B cell (primary cell): ENCODE data around the gene MUC20. TPM values are rescaled to one million over a fixed set of nuclear protein-coding genes. Genes with fewer than 3 reads are reported as not detected.

Experiments used
- ATAC-seq: fragments of 200-7000 bp; cut with Tn5 transposase; one replicate; pipeline ENCODE4 v1.10.0; 2021; ENCODE audit warnings: low read depth, mild to moderate bottlenecking, moderate number of reproducible peaks, moderate library complexity
- CTCF ChIA-PET: fragments of 350-600 bp; sonication (Branson Sonifier 250); formaldehyde crosslinking; loops from one replicate; lab custom pipeline; 2021; ENCODE audit warnings: antibody characterized with exemption, inconsistent platforms; lab: Charles Lee
- POLR2A ChIA-PET: fragments of 350-600 bp; sonication (Branson Sonifier 250); formaldehyde crosslinking; loops from one replicate; lab custom pipeline; 2021; ENCODE audit warnings: antibody characterized with exemption; lab: Charles Lee
- DNase-seq: peaks from one replicate; pipeline ENCODE4 v3.0.0; 2013
- H2AFZ ChIP-seq: 2 replicates; pipeline ENCODE4 v1.6.1; 2012; ENCODE audit warnings: mild to moderate bottlenecking, low read depth, low read length; ENCODE audit not compliant: insufficient read depth, poor library complexity, severe bottlenecking
- H3K27ac ChIP-seq, 2 donors: 1 replicate in 1 of 2; 2 replicates in 1 of 2; pipeline ENCODE4 v1.5.1; 2012 to 2013; ENCODE audit warnings: low read length in 2 of 2, mild to moderate bottlenecking in 2 of 2, moderate library complexity in 1 of 2
- H3K27me3 ChIP-seq, 4 experiments: fragments of 200-600 bp in 1 of 4; sonication (generic) in 1 of 4; replicated peaks in 1 of 4; 1 replicate in 2 of 4; 2 replicates in 2 of 4; pipeline versions ENCODE4 v1.6.1 to v1.7.0; 2013 to 2016; ENCODE audit warnings: low read length in 3 of 4, mild to moderate bottlenecking in 2 of 4, mixed read lengths in 1 of 4, moderate library complexity in 1 of 4; ENCODE audit not compliant: insufficient read depth in 4 of 4, control insufficient read depth in 3 of 4; ENCODE audit errors: control extremely low read depth in 1 of 4
- H3K36me3 ChIP-seq, 2 experiments: replicated peaks in 1 of 2; 1 replicate in 1 of 2; 2 replicates in 1 of 2; pipeline versions ENCODE4 v1.6.1 to v1.7.1; 2013; ENCODE audit warnings: low read length in 1 of 2; ENCODE audit not compliant: insufficient read depth in 2 of 2, control insufficient read depth in 1 of 2; ENCODE audit errors: control extremely low read depth in 1 of 2, extremely low read depth in 1 of 2
- H3K4me1 ChIP-seq, 2 donors: fragments of 200-600 bp in 1 of 2; sonication (generic) in 1 of 2; 1 replicate in 1 of 2; 2 replicates in 1 of 2; pipeline versions ENCODE4 v1.5.1 to v1.6.1; 2013 to 2017; ENCODE audit warnings: low read length in 2 of 2; ENCODE audit not compliant: control insufficient read depth in 2 of 2, insufficient read depth in 2 of 2
- H3K4me2 ChIP-seq: replicated peaks from 2 replicates; pipeline ENCODE3; 2012; ENCODE audit warnings: mild to moderate bottlenecking, low read depth, low read length; ENCODE audit not compliant: poor library complexity, severe bottlenecking
- H3K4me3 ChIP-seq, 5 experiments: fragments of 200-600 bp in 1 of 5; sonication (generic) in 1 of 5; 1 replicate in 3 of 5; 2 replicates in 2 of 5; pipeline versions ENCODE4 v1.5.1 to v1.7.0; 2011 to 2016; ENCODE audit warnings: low read length in 4 of 5, mild to moderate bottlenecking in 4 of 5, low read depth in 2 of 5, control low read depth in 1 of 5, moderate library complexity in 1 of 5; ENCODE audit not compliant: insufficient read depth in 1 of 5; ENCODE audit errors: control extremely low read depth in 1 of 5, extremely low read depth in 1 of 5
- H3K79me2 ChIP-seq: fragments of 200-600 bp; sonication (generic); one replicate; pipeline ENCODE4 v1.6.0; 2016; ENCODE audit warnings: low read length; ENCODE audit not compliant: control insufficient read depth, insufficient read depth
- H3K9ac ChIP-seq: fragments of 200-600 bp; sonication (generic); 2 replicates; pipeline ENCODE4 v1.6.1; 2017; ENCODE audit warnings: mild to moderate bottlenecking, low read length, moderate library complexity
- H3K9me3 ChIP-seq, 3 donors: one replicate each; pipeline versions ENCODE4 v1.6.1 to v1.7.1; 2013; ENCODE audit warnings: low read length in 2 of 3; ENCODE audit not compliant: control insufficient read depth in 2 of 3, insufficient read depth in 1 of 3; ENCODE audit errors: control extremely low read depth in 1 of 3
- H4K20me1 ChIP-seq: 2 replicates; pipeline ENCODE4 v1.6.0; 2012; ENCODE audit warnings: mild to moderate bottlenecking, low read length; ENCODE audit not compliant: insufficient read depth, control insufficient read depth, poor library complexity, severe bottlenecking
- H3K27ac Mint-ChIP-seq: one replicate; pipeline ENCODE4 v1.8.0; 2021; ENCODE audit warnings: mixed read lengths
- H3K27me3 Mint-ChIP-seq: one replicate; pipeline ENCODE4 v1.8.0; 2021; ENCODE audit warnings: mixed read lengths
- H3K4me1 Mint-ChIP-seq: one replicate; pipeline ENCODE4 v1.8.0; 2021; ENCODE audit warnings: mixed read lengths
- H3K4me3 Mint-ChIP-seq: one replicate; pipeline ENCODE4 v1.8.0; 2021; ENCODE audit warnings: mixed read lengths
- H3K9me3 Mint-ChIP-seq: one replicate; pipeline ENCODE4 v1.8.0; 2022; ENCODE audit warnings: mixed read lengths; ENCODE audit not compliant: insufficient read depth
- CTCF ChIP-seq: fragments of 200-600 bp; IDR thresholded peaks from one replicate; pipeline ENCODE4 v1.8.0; 2022; ENCODE audit warnings: antibody characterized with exemption, mild to moderate bottlenecking
- EZH2 ChIP-seq: IDR thresholded peaks from 2 replicates; pipeline ENCODE4 v1.6.1; 2012; ENCODE audit warnings: borderline replicate concordance, low read depth, mild to moderate bottlenecking, moderate library complexity, low read length; ENCODE audit not compliant: insufficient read depth, poor library complexity, severe bottlenecking
- WGBS: methylation state at CpG from one replicate; pipeline ENCODE4 v1.1.5; 2013; ENCODE audit warnings: missing lambda C conversion rate; ENCODE audit not compliant: insufficient coverage; 5-methylcytosine and 5-hydroxymethylcytosine counted together
- intact Hi-C: fragments of 100-400 bp; cut with micrococcal nuclease; formaldehyde crosslinking; loops from one replicate; pipeline ENCODE4 v1.10.0; 2022
- polyA plus RNA-seq: library from polyadenylated mRNA; depleted of rRNA; stranded (reverse); fragments of >200 nt; gene quantifications from 2 replicates; pipeline ENCODE4 v1.2.3, GENCODE V29; 2012
- total RNA-seq, 2 donors: library from RNA; stranded (reverse); fragments of 120-200 nt in 1 of 2; gene quantifications; 1 replicate in 1 of 2; 2 replicates in 1 of 2; pipeline versions ENCODE4 v1.2.3 to v1.2.4, GENCODE V29; 2013 to 2022

Gene MUC20
- total and polyA plus RNA-seq, 2 donors (not counting 1 experiment from before 2014, with no cell fraction given): 11.0 to 15.6 TPM

- intact Hi-C loops: no loop called here
- Histone ChIP-seq H3K4me3 (no peak overlapping the region), H4K20me1 (no peaks in the 10 kb centered on the region), H3K79me2 (no peaks in the 10 kb centered on the region), H3K4me2 (no peak overlapping the region), H2AFZ (no peak overlapping the region), H3K9ac (no peak overlapping the region), H3K36me3 (no peaks in the 10 kb centered on the region), H3K27ac (no peak overlapping the region), H3K27me3 (peaks cover 0 to 22% (median 6%) of the 10 kb centered on the region in 4 experiments), H3K4me1 (peaks cover 0 to 3% of the 10 kb centered on the region in 2 donors), H3K9me3 (peaks cover 0 to 10% (median 0%) of the 10 kb centered on the region in 3 donors)
- ATAC-seq: no peak
- ChIA-PET CTCF (no interaction called here), POLR2A (no interaction called here)
- H3K27me3 Mint-ChIP-seq: peaks cover 39% of the 10 kb centered on the region
- 55% methylated on average over 40 of the region's 43 CpGs for WGBS
- no peak for DNase-seq
- no peak overlapping the region for H3K27ac Mint-ChIP-seq
- no peak for TF ChIP-seq EZH2
- no peak for TF ChIP-seq CTCF
- H3K9me3 Mint-ChIP-seq: no peaks in the 10 kb centered on the region
- no peaks in the 10 kb centered on the region for H3K4me1 Mint-ChIP-seq
- H3K4me3 Mint-ChIP-seq: no peak overlapping the region
Observed at GRCh38 chr3:195762611-195763010, 41.8 kb downstream of the MUC20 start.

GRCh38 chr3:195763076-195763830, 42.5 kb downstream of the MUC20 start:
- DNase-seq: no peak
- no peak overlapping the region for H3K9ac ChIP-seq
- H3K27ac ChIP-seq: no peak overlapping the region
- H4K20me1 ChIP-seq: no peaks in the 10 kb centered on the region
- no peak overlapping the region for H2AFZ ChIP-seq
- H3K9me3 Mint-ChIP-seq: peaks cover 2% of the 10 kb centered on the region
- CTCF ChIA-PET: no interaction called here
- TF ChIP-seq CTCF: no peak
- peaks cover 0 to 14% (median 0%) of the 10 kb centered on the region in 3 donors for H3K9me3 ChIP-seq
- intact Hi-C loops: no loop called here
- H3K27me3 Mint-ChIP-seq: peaks cover 32% of the 10 kb centered on the region
- peaks cover 0 to 18% (median 4%) of the 10 kb centered on the region in 4 experiments for H3K27me3 ChIP-seq
- H3K4me1 ChIP-seq: peaks cover 0 to 3% of the 10 kb centered on the region in 2 donors
- H3K4me3 ChIP-seq: no peak overlapping the region
- 71% methylated on average over 26 of the region's 28 CpGs for WGBS
- no peaks in the 10 kb centered on the region for H3K79me2 ChIP-seq
- H3K4me2 ChIP-seq: no peak overlapping the region
- H3K36me3 ChIP-seq: no peaks in the 10 kb centered on the region
- POLR2A ChIA-PET: no interaction called here
- no peaks in the 10 kb centered on the region for H3K4me1 Mint-ChIP-seq
- ATAC-seq: no peak
- no peak overlapping the region for H3K4me3 Mint-ChIP-seq
- no peak overlapping the region for H3K27ac Mint-ChIP-seq
